SK-N-SH (cell line): ENCODE measurements around the gene TSC22D1. TPM values are rescaled to one million over a fixed set of nuclear protein-coding genes. Genes with fewer than 3 reads are reported as not detected.
A peak's percentile ranks its signal among the peaks of the same experiment; 100 is the strongest.

Experiments
- CTCF ChIA-PET: fragments of 300-600, 350-600 bp; formaldehyde crosslinking; extraction: SDS; loops from one replicate; lab custom pipeline; 2021; lab: Yijun Ruan, JAX
- POLR2A ChIA-PET: fragments of 350-600 bp; sonication (Branson Sonifier 250); formaldehyde crosslinking; extraction: SDS; loops from one replicate; lab custom pipeline; 2020; ENCODE audit warnings: antibody characterized with exemption, inconsistent platforms; lab: Yijun Ruan, JAX
- DNase-seq: peaks from one replicate; pipeline ENCODE4 v3.0.0; 2012
- H2AFZ ChIP-seq: fragments of 200-600 bp; sonication (generic); 2 replicates; pipeline ENCODE4 v1.8.1; 2016; ENCODE audit warnings: antibody characterized with exemption, mild to moderate bottlenecking, low read depth
- H3F3A ChIP-seq: fragments of 200-600 bp; sonication (generic); replicated peaks from 2 replicates; pipeline ENCODE3; 2016; ENCODE audit warnings: antibody characterized with exemption, mild to moderate bottlenecking; ENCODE audit not compliant: insufficient read depth
- H3K27ac ChIP-seq, 2 experiments: fragments of 200-500 bp in 1 of 2; fragments of 200-600 bp in 1 of 2; sonication (Bioruptor generic) in 1 of 2; sonication (generic), shearing (Covaris generic) in 1 of 2; 2 replicates each; pipeline versions ENCODE4 v1.5.1 to v1.6.1; 2014 to 2016; ENCODE audit warnings: low read depth in 2 of 2, inconsistent platforms in 1 of 2, low read length in 1 of 2, mild to moderate bottlenecking in 1 of 2, mixed read lengths in 1 of 2
- H3K27me3 ChIP-seq: fragments of 200-600 bp; sonication (generic), shearing (Covaris generic); 2 replicates; pipeline ENCODE4 v1.6.1; 2016; ENCODE audit warnings: mixed run types; ENCODE audit not compliant: insufficient read depth
- H3K36me3 ChIP-seq, 2 experiments: fragments of 200-500 bp in 1 of 2; fragments of 200-600 bp in 1 of 2; sonication (Bioruptor generic) in 1 of 2; sonication (generic) in 1 of 2; replicated peaks in 1 of 2; 2 replicates each; pipeline versions ENCODE3 to v1.5.1; 2014 to 2016; ENCODE audit warnings: low read length in 1 of 2, mild to moderate bottlenecking in 1 of 2; ENCODE audit not compliant: insufficient read depth in 2 of 2, control insufficient read depth in 1 of 2
- H3K4me1 ChIP-seq, 2 experiments: fragments of 200-500 bp in 1 of 2; fragments of 200-600 bp in 1 of 2; sonication (Bioruptor generic) in 1 of 2; sonication (generic), shearing (Covaris generic) in 1 of 2; 2 replicates each; pipeline versions ENCODE4 v1.5.1 to v1.6.1; 2014 to 2016; ENCODE audit warnings: low read depth in 1 of 2, low read length in 1 of 2, mixed run types in 1 of 2; ENCODE audit not compliant: insufficient read depth in 2 of 2, control insufficient read depth in 1 of 2
- H3K4me2 ChIP-seq: fragments of 200-600 bp; sonication (generic), shearing (Covaris generic); 2 replicates; pipeline ENCODE4 v1.6.1; 2017; ENCODE audit warnings: mixed run types
- H3K4me3 ChIP-seq, 2 experiments: fragments of 200-500 bp in 1 of 2; fragments of 200-600 bp in 1 of 2; sonication (Bioruptor generic) in 1 of 2; sonication (generic), shearing (Covaris generic) in 1 of 2; 2 replicates each; pipeline versions ENCODE4 v1.5.1 to v1.8.1; 2014 to 2016; ENCODE audit warnings: low read depth in 2 of 2, inconsistent platforms in 1 of 2, low read length in 1 of 2, mild to moderate bottlenecking in 1 of 2, mixed read lengths in 1 of 2, moderate library complexity in 1 of 2
- H3K79me2 ChIP-seq: fragments of 200-600 bp; sonication (generic); 2 replicates; pipeline ENCODE4 v1.8.1; 2017; ENCODE audit warnings: mild to moderate bottlenecking; ENCODE audit not compliant: insufficient read depth
- H3K9ac ChIP-seq: fragments of 200-600 bp; sonication (generic); 2 replicates; pipeline ENCODE4 v1.6.1; 2017; ENCODE audit warnings: mixed run types
- H3K9me2 ChIP-seq: fragments of 200-600 bp; sonication (generic); 2 replicates; pipeline ENCODE4 v1.6.1; 2017; ENCODE audit warnings: mixed run types
- H3K9me3 ChIP-seq: fragments of 200-600 bp; sonication (generic); 2 replicates; pipeline ENCODE4 v1.6.1; 2017; ENCODE audit warnings: mixed run types, mild to moderate bottlenecking, moderate library complexity
- H4K20me1 ChIP-seq: fragments of 200-600 bp; sonication (generic); 2 replicates; pipeline ENCODE4 v1.6.1; 2017; ENCODE audit warnings: mild to moderate bottlenecking, mixed run types; ENCODE audit not compliant: insufficient read depth
- CHD2 ChIP-seq: fragments of 150-350 bp; IDR thresholded peaks from 2 replicates; pipeline ENCODE4 v1.6.1; 2018; ENCODE audit warnings: low read length; ENCODE audit not compliant: partially characterized antibody
- ELF1 ChIP-seq: IDR thresholded peaks from 2 replicates; pipeline ENCODE4 v1.4.0; 2012
- EP300 ChIP-seq, 2 experiments: IDR thresholded peaks; 2 replicates each; pipeline versions ENCODE4 v1.4.0 to v1.6.1; 2012; ENCODE audit warnings: borderline replicate concordance in 1 of 2, low read depth in 1 of 2, low read length in 1 of 2
- EZH2phosphoT487 ChIP-seq: fragments of 200-600 bp; sonication (generic); IDR thresholded peaks from 2 replicates; pipeline ENCODE4 v1.6.1; 2017; ENCODE audit warnings: low read depth, mixed run types, mild to moderate bottlenecking, antibody characterized with exemption, moderate library complexity, borderline replicate concordance
- FOSL2 ChIP-seq: IDR thresholded peaks from 2 replicates; pipeline ENCODE4 v1.4.0; 2012; ENCODE audit warnings: low read depth, mild to moderate bottlenecking, moderate library complexity, borderline replicate concordance
- FOXJ3 ChIP-seq: sonication (generic); formaldehyde crosslinking; IDR thresholded peaks from 2 replicates; pipeline ENCODE4 v1.5.1; 2020; ENCODE audit warnings: mild to moderate bottlenecking, missing genetic modification reagents
- GABPA ChIP-seq: IDR thresholded peaks from 2 replicates; pipeline ENCODE4 v1.4.0; 2012; ENCODE audit warnings: low read depth, mild to moderate bottlenecking
- GATA2 ChIP-seq: sonication (generic); formaldehyde crosslinking; IDR thresholded peaks from 2 replicates; pipeline ENCODE4 v1.5.0; 2020; ENCODE audit warnings: mild to moderate bottlenecking, missing genetic modification reagents
- JUND ChIP-seq: IDR thresholded peaks from 2 replicates; pipeline ENCODE4 v1.4.0; 2012
- MEF2A ChIP-seq: IDR thresholded peaks from 2 replicates; pipeline ENCODE4 v1.4.0; 2012; ENCODE audit warnings: low read depth, borderline replicate concordance
- MXI1 ChIP-seq: IDR thresholded peaks from 2 replicates; pipeline ENCODE4 v1.6.1; 2012; ENCODE audit warnings: mild to moderate bottlenecking, low read depth, low read length, improper control_type of control experiment
- NRF1 ChIP-seq: IDR thresholded peaks from 2 replicates; pipeline ENCODE4 v1.6.1; 2012; ENCODE audit warnings: low read depth, mild to moderate bottlenecking, low read length
- POLR2AphosphoS5 ChIP-seq: IDR thresholded peaks from 2 replicates; pipeline ENCODE4 v1.6.1; 2012; ENCODE audit warnings: low read depth, low read length
- RAD21 ChIP-seq: IDR thresholded peaks from 2 replicates; pipeline ENCODE4 v1.6.1; 2012; ENCODE audit warnings: mild to moderate bottlenecking, low read length
- RCOR1 ChIP-seq: fragments of 150-350 bp; IDR thresholded peaks from 2 replicates; pipeline ENCODE4 v1.6.1; 2017; ENCODE audit warnings: antibody characterized with exemption, low read length
- RXRA ChIP-seq: IDR thresholded peaks from 2 replicates; pipeline ENCODE4 v1.4.0; 2012; ENCODE audit warnings: low read depth, mild to moderate bottlenecking, borderline replicate concordance
- SMC3 ChIP-seq: IDR thresholded peaks from 2 replicates; pipeline ENCODE4 v1.6.1; 2012; ENCODE audit warnings: low read depth, low read length, improper control_type of control experiment
- TAF1 ChIP-seq: IDR thresholded peaks from 2 replicates; pipeline ENCODE4 v1.6.1; 2012; ENCODE audit warnings: low read depth, mild to moderate bottlenecking, low read length, moderate library complexity, borderline replicate concordance
- TCF12 ChIP-seq: IDR thresholded peaks from 2 replicates; pipeline ENCODE4 v1.4.0; 2012
- YY1 ChIP-seq: IDR thresholded peaks from 2 replicates; pipeline ENCODE4 v1.4.0; 2012; ENCODE audit warnings: low read depth, mild to moderate bottlenecking
- WGBS: methylation state at CpG from one replicate; pipeline ENCODE4 v1.1.6; 2017; ENCODE audit warnings: low lambda C conversion rate; 5-methylcytosine and 5-hydroxymethylcytosine counted together
- polyA plus RNA-seq, 3 experiments: library from polyadenylated mRNA; depleted of rRNA; stranded (reverse); fragments of >200 nt; gene quantifications; 2 replicates each; pipeline ENCODE4 v1.2.3, GENCODE V29; 2012
- TF ChIP-seq, protein P1 (sequence below): fragments of 150-350 bp; IDR thresholded peaks from 2 replicates; pipeline ENCODE4 v1.6.1; 2016; ENCODE audit warnings: mild to moderate bottlenecking, low read depth, low read length
- TF ChIP-seq, protein P2 (sequence below): IDR thresholded peaks from 2 replicates; pipeline ENCODE4; 2012
- TF ChIP-seq, protein P3 (sequence below): fragments of 150-350 bp; IDR thresholded peaks from 2 replicates; pipeline ENCODE4 v1.6.1; 2017; ENCODE audit warnings: antibody characterized with exemption, low read length, low read depth, borderline replicate concordance
- TF ChIP-seq, protein P4 (sequence below): fragments of 200-600 bp; sonication (generic); IDR thresholded peaks from 2 replicates; pipeline ENCODE4 v1.6.1; 2017; ENCODE audit warnings: antibody characterized with exemption, mild to moderate bottlenecking, moderate library complexity
- TF ChIP-seq, protein P5 (sequence below): IDR thresholded peaks from 2 replicates; pipeline ENCODE4 v1.4.0; 2012; ENCODE audit warnings: low read depth, borderline replicate concordance

TSC22D1 gene
- polyA plus RNA-seq, 1 of the 3 experiments (the other 2 are of a cell fraction): 137 TPM

DNA sequence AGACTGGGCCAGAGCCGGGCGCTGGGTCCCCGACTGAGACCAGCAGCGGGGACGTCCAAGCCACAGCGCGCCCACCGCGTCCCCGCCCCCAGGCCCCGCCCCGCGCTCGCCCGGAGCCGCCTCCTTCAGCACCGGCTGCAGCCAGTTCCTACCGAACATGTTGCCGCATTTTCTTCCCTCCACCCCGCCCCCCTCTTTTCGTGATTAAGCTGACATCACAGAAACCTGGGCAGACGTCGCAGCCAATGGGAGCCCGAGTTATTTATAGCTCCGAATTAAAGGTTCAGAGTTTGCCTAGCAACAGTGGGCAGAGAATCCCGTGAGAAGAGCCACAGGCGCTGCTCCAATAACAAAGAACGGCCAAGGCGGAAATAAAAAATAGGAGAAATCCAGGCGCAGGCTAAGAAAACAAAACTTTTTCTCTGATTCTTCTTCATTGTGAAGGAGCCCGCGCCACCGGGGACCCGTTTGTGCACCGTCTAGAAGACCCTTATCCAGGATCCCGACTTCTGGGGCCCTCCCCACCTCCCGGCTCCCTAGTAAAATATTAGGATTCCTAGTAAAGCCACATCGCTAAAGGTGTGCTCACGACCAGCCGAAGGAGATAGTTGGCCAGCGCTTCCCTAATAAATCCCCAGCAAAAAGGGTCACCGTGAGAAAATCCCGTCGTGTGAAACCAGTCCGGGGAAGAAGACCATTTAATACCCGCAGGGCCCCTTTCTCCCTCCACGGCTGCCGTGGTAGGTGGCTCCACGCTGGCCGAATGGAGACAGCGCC lies 140.8 kb downstream of the TSC22D1 start:
- DNase-seq: peak; percentile 93
- POLR2A ChIA-PET: interaction anchor here (0.9 to 4.9 kb wide), 8 partner anchors 28 to 514 kb away, joined by 3 to 59 read pairs (median 14); partner anchors contain the start of gene SERP2
- TF ChIP-seq, protein P1, sequence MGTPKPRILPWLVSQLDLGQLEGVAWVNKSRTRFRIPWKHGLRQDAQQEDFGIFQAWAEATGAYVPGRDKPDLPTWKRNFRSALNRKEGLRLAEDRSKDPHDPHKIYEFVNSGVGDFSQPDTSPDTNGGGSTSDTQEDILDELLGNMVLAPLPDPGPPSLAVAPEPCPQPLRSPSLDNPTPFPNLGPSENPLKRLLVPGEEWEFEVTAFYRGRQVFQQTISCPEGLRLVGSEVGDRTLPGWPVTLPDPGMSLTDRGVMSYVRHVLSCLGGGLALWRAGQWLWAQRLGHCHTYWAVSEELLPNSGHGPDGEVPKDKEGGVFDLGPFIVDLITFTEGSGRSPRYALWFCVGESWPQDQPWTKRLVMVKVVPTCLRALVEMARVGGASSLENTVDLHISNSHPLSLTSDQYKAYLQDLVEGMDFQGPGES: peak; percentile 21; the same call in 1 of the 2 replicates
- TF ChIP-seq EZH2phosphoT487 (no peak), NRF1 (no peak), ELF1 (peak; percentile 15; the same call in 1 of the 2 replicates), EP300 (IDR thresholded peaks at IDR 0.05; ENCODE audit: borderline replicate concordance in 1 of 2, low read depth in 1 of 2, low read length in 1 of 2) (peak; percentile 43 to 91; a peak in 2 of 4 replicates), GATA2 (CRISPR knock-in tag) (no peak), JUND (peak; percentile 16; the same call in 1 of the 2 replicates), RXRA (no peak), SMC3 (0 out of 2 replicates have a peak, but pooled peaks have one; percentile 3), YY1 (no peak), FOSL2 (no peak), RCOR1 (0 out of 2 replicates have a peak, but pooled peaks have one; percentile 20), TCF12 (peak; percentile 33; the same call in 1 of the 2 replicates), POLR2AphosphoS5 (peak; percentile 33), CHD2 (peak; percentile 97), TAF1 (no peak; the same call in 1 of the 2 replicates), MXI1 (peak; percentile 59; the same call in 1 of the 2 replicates), GABPA (no peak), RAD21 (peak; percentile 22), FOXJ3 (CRISPR knock-in tag) (no peak), MEF2A (peak; percentile 95)
- TF ChIP-seq, protein P2, sequence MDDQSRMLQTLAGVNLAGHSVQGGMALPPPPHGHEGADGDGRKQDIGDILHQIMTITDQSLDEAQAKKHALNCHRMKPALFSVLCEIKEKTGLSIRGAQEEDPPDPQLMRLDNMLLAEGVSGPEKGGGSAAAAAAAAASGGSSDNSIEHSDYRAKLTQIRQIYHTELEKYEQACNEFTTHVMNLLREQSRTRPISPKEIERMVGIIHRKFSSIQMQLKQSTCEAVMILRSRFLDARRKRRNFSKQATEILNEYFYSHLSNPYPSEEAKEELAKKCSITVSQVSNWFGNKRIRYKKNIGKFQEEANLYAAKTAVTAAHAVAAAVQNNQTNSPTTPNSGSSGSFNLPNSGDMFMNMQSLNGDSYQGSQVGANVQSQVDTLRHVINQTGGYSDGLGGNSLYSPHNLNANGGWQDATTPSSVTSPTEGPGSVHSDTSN: peak; percentile 39
- TF ChIP-seq, protein P3, sequence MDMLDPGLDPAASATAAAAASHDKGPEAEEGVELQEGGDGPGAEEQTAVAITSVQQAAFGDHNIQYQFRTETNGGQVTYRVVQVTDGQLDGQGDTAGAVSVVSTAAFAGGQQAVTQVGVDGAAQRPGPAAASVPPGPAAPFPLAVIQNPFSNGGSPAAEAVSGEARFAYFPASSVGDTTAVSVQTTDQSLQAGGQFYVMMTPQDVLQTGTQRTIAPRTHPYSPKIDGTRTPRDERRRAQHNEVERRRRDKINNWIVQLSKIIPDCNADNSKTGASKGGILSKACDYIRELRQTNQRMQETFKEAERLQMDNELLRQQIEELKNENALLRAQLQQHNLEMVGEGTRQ: no peak
- TF ChIP-seq, protein P4, sequence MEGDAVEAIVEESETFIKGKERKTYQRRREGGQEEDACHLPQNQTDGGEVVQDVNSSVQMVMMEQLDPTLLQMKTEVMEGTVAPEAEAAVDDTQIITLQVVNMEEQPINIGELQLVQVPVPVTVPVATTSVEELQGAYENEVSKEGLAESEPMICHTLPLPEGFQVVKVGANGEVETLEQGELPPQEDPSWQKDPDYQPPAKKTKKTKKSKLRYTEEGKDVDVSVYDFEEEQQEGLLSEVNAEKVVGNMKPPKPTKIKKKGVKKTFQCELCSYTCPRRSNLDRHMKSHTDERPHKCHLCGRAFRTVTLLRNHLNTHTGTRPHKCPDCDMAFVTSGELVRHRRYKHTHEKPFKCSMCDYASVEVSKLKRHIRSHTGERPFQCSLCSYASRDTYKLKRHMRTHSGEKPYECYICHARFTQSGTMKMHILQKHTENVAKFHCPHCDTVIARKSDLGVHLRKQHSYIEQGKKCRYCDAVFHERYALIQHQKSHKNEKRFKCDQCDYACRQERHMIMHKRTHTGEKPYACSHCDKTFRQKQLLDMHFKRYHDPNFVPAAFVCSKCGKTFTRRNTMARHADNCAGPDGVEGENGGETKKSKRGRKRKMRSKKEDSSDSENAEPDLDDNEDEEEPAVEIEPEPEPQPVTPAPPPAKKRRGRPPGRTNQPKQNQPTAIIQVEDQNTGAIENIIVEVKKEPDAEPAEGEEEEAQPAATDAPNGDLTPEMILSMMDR: no peak
- TF ChIP-seq, protein P5, sequence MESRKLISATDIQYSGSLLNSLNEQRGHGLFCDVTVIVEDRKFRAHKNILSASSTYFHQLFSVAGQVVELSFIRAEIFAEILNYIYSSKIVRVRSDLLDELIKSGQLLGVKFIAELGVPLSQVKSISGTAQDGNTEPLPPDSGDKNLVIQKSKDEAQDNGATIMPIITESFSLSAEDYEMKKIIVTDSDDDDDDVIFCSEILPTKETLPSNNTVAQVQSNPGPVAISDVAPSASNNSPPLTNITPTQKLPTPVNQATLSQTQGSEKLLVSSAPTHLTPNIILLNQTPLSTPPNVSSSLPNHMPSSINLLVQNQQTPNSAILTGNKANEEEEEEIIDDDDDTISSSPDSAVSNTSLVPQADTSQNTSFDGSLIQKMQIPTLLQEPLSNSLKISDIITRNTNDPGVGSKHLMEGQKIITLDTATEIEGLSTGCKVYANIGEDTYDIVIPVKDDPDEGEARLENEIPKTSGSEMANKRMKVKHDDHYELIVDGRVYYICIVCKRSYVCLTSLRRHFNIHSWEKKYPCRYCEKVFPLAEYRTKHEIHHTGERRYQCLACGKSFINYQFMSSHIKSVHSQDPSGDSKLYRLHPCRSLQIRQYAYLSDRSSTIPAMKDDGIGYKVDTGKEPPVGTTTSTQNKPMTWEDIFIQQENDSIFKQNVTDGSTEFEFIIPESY: peak; percentile 83

More for the DNA sequence above, 140.8 kb downstream of the TSC22D1 start:
- peaks cover 47% of the 10 kb centered on the region for H3K79me2 ChIP-seq
- H3K27me3 ChIP-seq: no peaks in the 10 kb centered on the region
- no peaks in the 10 kb centered on the region for H3K9me2 ChIP-seq
- H3K4me1 ChIP-seq: peaks cover 16 to 28% of the 10 kb centered on the region in 2 experiments; a peak in 3 of 4 replicates
- WGBS: under 1% methylated on average over 32 of the region's 51 CpGs
- peak overlapping the region; percentile 83 to 92 for H3K4me3 ChIP-seq
- H3K4me2 ChIP-seq: peak overlapping the region; percentile 79
- peaks cover 26 to 37% of the 10 kb centered on the region in 2 experiments for H3K36me3 ChIP-seq
- H3K9ac ChIP-seq: peak overlapping the region; percentile 98
- peaks cover 17% of the 10 kb centered on the region; the same call in 1 of the 2 replicates for H4K20me1 ChIP-seq
- no peak overlapping the region; the same call in 1 of the 2 replicates for H2AFZ ChIP-seq
- H3K27ac ChIP-seq: peak overlapping the region; percentile 94 to 98
- peaks cover 50% of the 10 kb centered on the region for H3F3A ChIP-seq
- CTCF ChIA-PET: interaction anchor here (0.9 to 10.4 kb wide), 6 partner anchors 12 to 530 kb away, joined by 3 to 158 read pairs (median 7); no protein-coding TSS in a partner anchor
- H3K9me3 ChIP-seq: no peaks in the 10 kb centered on the region
